ENCODE measurements around the gene PTH2R. TPM values are rescaled to one million over a fixed set of nuclear protein-coding genes. Genes with fewer than 3 reads are reported as not detected.

Gene PTH2R
- total and polyA plus RNA-seq, 2 experiments from 2014 or later, result 0.18 to 0.38 TPM

DNA sequence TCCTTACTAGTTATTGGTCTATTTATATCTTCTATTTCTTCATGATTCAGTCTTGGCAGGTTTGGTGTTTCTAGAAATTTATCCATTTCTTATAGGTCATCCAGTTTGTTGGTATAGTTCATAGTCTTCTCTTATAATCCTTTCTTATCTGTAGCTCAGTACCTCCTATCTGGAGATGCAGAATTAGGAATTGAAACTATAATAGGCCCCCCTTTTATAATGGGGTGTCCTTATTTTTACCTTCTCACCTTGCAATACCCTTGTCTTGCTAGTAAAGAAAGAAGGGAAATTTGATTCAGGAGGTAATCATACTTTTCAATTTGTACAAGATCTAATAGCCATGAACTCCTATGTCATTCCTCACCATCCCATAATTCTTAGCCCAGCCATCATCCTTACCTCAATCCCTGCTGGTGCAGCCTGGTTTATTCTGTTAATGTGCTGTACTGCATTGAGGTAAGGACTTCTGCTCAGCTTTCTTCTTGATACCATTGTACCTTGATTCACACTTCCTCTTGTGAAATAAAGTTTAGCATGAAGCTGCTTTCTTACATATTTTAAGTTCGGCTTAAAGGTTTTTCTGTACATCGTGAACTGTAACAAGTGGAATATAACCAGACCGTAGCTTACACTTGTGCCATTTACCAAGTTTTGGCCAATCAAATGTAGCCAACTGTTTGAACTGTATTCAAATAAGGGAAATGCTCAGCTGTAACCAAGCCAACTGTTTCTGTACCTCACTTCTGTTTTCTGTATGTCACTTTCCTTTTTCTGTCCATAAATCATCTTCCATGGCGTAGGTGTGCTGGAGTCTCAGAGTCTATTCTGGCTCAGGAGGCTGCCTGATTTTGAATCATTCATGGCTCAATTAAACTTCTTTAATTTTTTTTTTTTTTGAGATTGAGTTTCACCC lies 40.1 kb upstream of the PTH2R start:
- ATAC-seq, result no peak
- no peaks in the 10 kb centered on the region for H3F3A ChIP-seq (replicated peaks; ENCODE audit: low read depth)
- H3K36me3 Mint-ChIP-seq (ENCODE audit: low read depth), result peaks cover 7% of the 10 kb centered on the region; the same call in 2 of the 3 replicates
- H3K4me1 ChIP-seq (ENCODE audit: insufficient read depth), result peaks cover 8% of the 10 kb centered on the region; the same call in 1 of the 2 replicates
- no peaks in the 10 kb centered on the region for H3K36me3 ChIP-seq (ENCODE audit: insufficient read depth)
- TF ChIP-seq ZNF331 (CRISPR knock-in tag; IDR thresholded peaks at IDR 0.05; ENCODE audit: low read depth) (no peak), EZH2 (IDR thresholded peaks at IDR 0.05; ENCODE audit: low read depth, unreplicated experiment) (no peak), REST (IDR thresholded peaks at IDR 0.05; ENCODE audit: unreplicated experiment) (no peak), JUNB (IDR thresholded peaks at IDR 0.05; ENCODE audit: unreplicated experiment) (no peak), CREB1 (CRISPR knock-in tag; IDR thresholded peaks at IDR 0.05; ENCODE audit: low read depth) (no peak), CTCF (conservative IDR thresholded peaks at IDR 0.05; ENCODE audit: low read depth in 2 of 2) (no peak), POLR2AphosphoS5 (IDR thresholded peaks at IDR 0.05; ENCODE audit: low read depth) (no peak)
- peaks cover 21% of the 10 kb centered on the region; the same call in 2 of the 3 replicates for H3K9me3 Mint-ChIP-seq
- H3K4me3 Mint-ChIP-seq, result no peak overlapping the region
- H3K27ac ChIP-seq (ENCODE audit: low read depth), result no peak overlapping the region
- no peaks in the 10 kb centered on the region for H3K79me2 ChIP-seq (replicated peaks; ENCODE audit: insufficient read depth)
- no peaks in the 10 kb centered on the region for H3K27me3 ChIP-seq (ENCODE audit: insufficient read depth)
- H3K4me2 ChIP-seq, result no peak overlapping the region
- H3K9me2 ChIP-seq (ENCODE audit: insufficient read depth), result peaks cover 13% of the 10 kb centered on the region; the same call in 1 of the 2 replicates
- no peak for DNase-seq (ENCODE audit: low spot score)
- H3K4me1 Mint-ChIP-seq, result peaks cover 6% of the 10 kb centered on the region; the same call in 2 of the 3 replicates
- no peak overlapping the region for H3K4me3 ChIP-seq
- no peaks in the 10 kb centered on the region for H4K20me1 ChIP-seq (replicated peaks; ENCODE audit: insufficient read depth)
- no peak overlapping the region for H3K27ac Mint-ChIP-seq
- no peak overlapping the region for H2AFZ ChIP-seq
- H3K27me3 Mint-ChIP-seq (ENCODE audit: insufficient read depth, low read depth, poor library complexity), result no peaks in the 10 kb centered on the region

- DNase-seq (ENCODE audit: low spot score) (no peak), ATAC-seq (no peak)
- H3K27ac Mint-ChIP-seq, result no peak overlapping the region
- H3K4me1 ChIP-seq (ENCODE audit: insufficient read depth), result no peaks in the 10 kb centered on the region
- no peak overlapping the region for H3K4me3 Mint-ChIP-seq
- no peak overlapping the region for H3K4me3 ChIP-seq
- no peak overlapping the region for H2AFZ ChIP-seq
- peaks cover 19% of the 10 kb centered on the region; the same call in 2 of the 3 replicates for H3K9me3 Mint-ChIP-seq
- peaks cover 6% of the 10 kb centered on the region; the same call in 1 of the 2 replicates for H3K9me2 ChIP-seq (ENCODE audit: insufficient read depth)
- H3K4me1 Mint-ChIP-seq, result no peaks in the 10 kb centered on the region
- peaks cover 7% of the 10 kb centered on the region; the same call in 1 of the 3 replicates for H3K36me3 Mint-ChIP-seq (ENCODE audit: low read depth)
- H3K79me2 ChIP-seq (replicated peaks; ENCODE audit: insufficient read depth), result no peaks in the 10 kb centered on the region
- no peaks in the 10 kb centered on the region for H3K36me3 ChIP-seq (ENCODE audit: insufficient read depth)
- H3K4me2 ChIP-seq, result no peak overlapping the region
- H4K20me1 ChIP-seq (replicated peaks; ENCODE audit: insufficient read depth), result no peaks in the 10 kb centered on the region
- no peak overlapping the region for H3K27ac ChIP-seq (ENCODE audit: low read depth)
- H3K27me3 Mint-ChIP-seq (ENCODE audit: insufficient read depth, low read depth, poor library complexity), result no peaks in the 10 kb centered on the region
- H3F3A ChIP-seq (replicated peaks; ENCODE audit: low read depth), result no peaks in the 10 kb centered on the region
- no peaks in the 10 kb centered on the region for H3K27me3 ChIP-seq (ENCODE audit: insufficient read depth)
- no peak for TF ChIP-seq STAT1 (IDR thresholded peaks at IDR 0.05; ENCODE audit: unreplicated experiment)
- no peak for TF ChIP-seq REST (IDR thresholded peaks at IDR 0.05; ENCODE audit: unreplicated experiment)
- TF ChIP-seq, protein P1, sequence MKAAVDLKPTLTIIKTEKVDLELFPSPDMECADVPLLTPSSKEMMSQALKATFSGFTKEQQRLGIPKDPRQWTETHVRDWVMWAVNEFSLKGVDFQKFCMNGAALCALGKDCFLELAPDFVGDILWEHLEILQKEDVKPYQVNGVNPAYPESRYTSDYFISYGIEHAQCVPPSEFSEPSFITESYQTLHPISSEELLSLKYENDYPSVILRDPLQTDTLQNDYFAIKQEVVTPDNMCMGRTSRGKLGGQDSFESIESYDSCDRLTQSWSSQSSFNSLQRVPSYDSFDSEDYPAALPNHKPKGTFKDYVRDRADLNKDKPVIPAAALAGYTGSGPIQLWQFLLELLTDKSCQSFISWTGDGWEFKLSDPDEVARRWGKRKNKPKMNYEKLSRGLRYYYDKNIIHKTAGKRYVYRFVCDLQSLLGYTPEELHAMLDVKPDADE (IDR thresholded peaks at IDR 0.05), result no peak
- TF ChIP-seq CREB1 (CRISPR knock-in tag; IDR thresholded peaks at IDR 0.05; ENCODE audit: low read depth), result no peak
- no peak for TF ChIP-seq CTCF (conservative IDR thresholded peaks at IDR 0.05; ENCODE audit: low read depth in 2 of 2)
Measured at GRCh38 chr2:208369091-208369490, 37.5 kb upstream of the PTH2R start.

Measured in GM23338 (cell line).